AG09319 (cell line): Measurements from ENCODE around the gene NUAK2.

Experiments used
- DNase-seq: peaks from one replicate; pipeline ENCODE4 v3.0.0-alpha.2; 2010; ENCODE audit warnings: low read depth; ENCODE audit errors: extremely low read depth
- CTCF ChIP-seq: IDR thresholded peaks from 2 replicates; pipeline ENCODE4 v1.5.1; 2011; ENCODE audit warnings: low read depth, mild to moderate bottlenecking, inconsistent platforms, low read length, moderate library complexity

Gene NUAK2

GRCh38 chr1:205359771-205360565 is 38.4 kb upstream of the NUAK2 start:
- DNase-seq: no peak

GRCh38 chr1:205358579-205358978 is 37.0 kb upstream of the NUAK2 start:
- TF ChIP-seq CTCF: no peak

More at GRCh38 chr1:205359771-205360565, 38.4 kb upstream of the NUAK2 start:
- TF ChIP-seq CTCF: no peak

GRCh38 chr1:205357567-205357966 is 36.0 kb upstream of the NUAK2 start:
- no peak for DNase-seq
- no peak for TF ChIP-seq CTCF

More at GRCh38 chr1:205358579-205358978, 37.0 kb upstream of the NUAK2 start:
- DNase-seq: no peak

GRCh38 chr1:205356440-205357139 is 35.0 kb upstream of the NUAK2 start, which contains the start of gene KLHDC8A:
TSS of gene KLHDC8A (minus strand) at chr1:205356922. CDS start at chr1:205343604, 13,318 bp downstream.
- no peak for TF ChIP-seq CTCF
- DNase-seq: no peak

GRCh38 chr1:205355075-205355453 is 33.5 kb upstream of the NUAK2 start:
- DNase-seq: no peak
- TF ChIP-seq CTCF: no peak

- peak; percentile 86 for TF ChIP-seq CTCF
- peak; percentile 18 for DNase-seq
Measured at GRCh38 chr1:205354259-205355074, 32.9 kb upstream of the NUAK2 start.

- DNase-seq: no peak
- TF ChIP-seq CTCF: no peak
Measured at GRCh38 chr1:205353612-205354011, 32.1 kb upstream of the NUAK2 start.
